A549 (cell line): Measurements from ENCODE around the gene FOSL1.

Experiments
- CEBPB ChIP-seq, 2 experiments: fragments of >200 bp in 1 of 2; sonication (Bioruptor Twin) in 1 of 2; formaldehyde crosslinking in 1 of 2; IDR thresholded peaks; 2 replicates each; pipeline ENCODE4 v1.6.1; 2012 to 2016
- HDAC2 ChIP-seq: fragments of 200-600 bp; sonication (generic); IDR thresholded peaks from 2 replicates; pipeline ENCODE4 v1.6.1; 2016
- MYC ChIP-seq: IDR thresholded peaks from 2 replicates; pipeline ENCODE4 v1.6.1; 2012; ENCODE audit warnings: mild to moderate bottlenecking, inconsistent platforms, low read length, improper control_type of control experiment, borderline replicate concordance
- POLR2A ChIP-seq: IDR thresholded peaks from 2 replicates; pipeline ENCODE4 v1.6.1; 2012; ENCODE audit warnings: mild to moderate bottlenecking, low read length
- RAD21 ChIP-seq, 2 experiments: fragments of >200 bp in 1 of 2; sonication (Bioruptor Twin) in 1 of 2; formaldehyde crosslinking in 1 of 2; IDR thresholded peaks in 1 of 2; conservative IDR thresholded peaks in 1 of 2; 2 replicates in 1 of 2; 3 replicates in 1 of 2; pipeline ENCODE4 v1.6.1; 2012 to 2018; ENCODE audit warnings: inconsistent platforms in 1 of 2
- RFX5 ChIP-seq: fragments of 450-650 bp; IDR thresholded peaks from 2 replicates; pipeline ENCODE4 v1.7.1; 2014; ENCODE audit warnings: antibody characterized with exemption, mild to moderate bottlenecking, moderate library complexity
- RNF2 ChIP-seq: fragments of 200-600 bp; sonication (generic); IDR thresholded peaks from 2 replicates; pipeline ENCODE4 v1.6.1; 2016; ENCODE audit warnings: low read depth, mild to moderate bottlenecking, antibody characterized with exemption, moderate library complexity, borderline replicate concordance
- SMC3 ChIP-seq: fragments of >200 bp; sonication (Bioruptor Twin); formaldehyde crosslinking; IDR thresholded peaks from 3 replicates; pipeline ENCODE4 v1.6.1; 2018; ENCODE audit warnings: inconsistent platforms
- TP53 ChIP-seq: fragments of 250-450 bp; sonication (Bioruptor Pico); IDR thresholded peaks from 2 replicates; pipeline ENCODE4 v1.5.0; 2021; ENCODE audit warnings: mild to moderate bottlenecking, moderate library complexity
- TF ChIP-seq, protein P1 (sequence below): fragments of 450-650 bp; IDR thresholded peaks from 2 replicates; pipeline ENCODE4 v1.6.1; 2014; ENCODE audit warnings: antibody characterized with exemption
- TF ChIP-seq, protein P2 (sequence below): fragments of >200 bp; sonication (Bioruptor Twin); formaldehyde crosslinking; IDR thresholded peaks from 3 replicates; pipeline ENCODE4 v1.5.1; 2016

DNA sequence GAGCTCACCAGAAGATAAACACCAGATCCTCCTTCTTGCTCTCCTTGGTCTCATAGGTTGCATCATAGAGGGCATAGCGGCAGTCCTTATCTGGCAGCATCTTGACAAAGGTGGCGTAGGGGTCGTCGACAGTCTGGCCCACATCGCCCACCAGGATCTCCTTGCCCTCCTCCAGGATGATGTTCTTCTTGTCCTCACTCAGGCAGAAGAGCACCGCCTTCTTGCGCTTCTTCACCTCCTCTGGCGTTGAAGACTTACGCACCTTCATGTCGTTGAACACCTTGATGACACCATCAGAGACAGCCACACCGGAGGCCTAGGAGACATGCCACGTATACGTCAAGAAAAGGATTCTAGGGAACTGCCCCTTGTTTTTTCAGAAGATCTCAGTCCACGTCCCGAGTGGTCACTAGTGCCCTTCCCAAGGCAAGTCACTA is 44.2 kb downstream of the FOSL1 start:
- TF ChIP-seq, protein P1, sequence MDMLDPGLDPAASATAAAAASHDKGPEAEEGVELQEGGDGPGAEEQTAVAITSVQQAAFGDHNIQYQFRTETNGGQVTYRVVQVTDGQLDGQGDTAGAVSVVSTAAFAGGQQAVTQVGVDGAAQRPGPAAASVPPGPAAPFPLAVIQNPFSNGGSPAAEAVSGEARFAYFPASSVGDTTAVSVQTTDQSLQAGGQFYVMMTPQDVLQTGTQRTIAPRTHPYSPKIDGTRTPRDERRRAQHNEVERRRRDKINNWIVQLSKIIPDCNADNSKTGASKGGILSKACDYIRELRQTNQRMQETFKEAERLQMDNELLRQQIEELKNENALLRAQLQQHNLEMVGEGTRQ, result no peak
- TF ChIP-seq HDAC2 (no peak), RAD21 (conservative IDR thresholded peaks at IDR 0.05 in 1 of 2, IDR thresholded peaks at IDR 0.05 in 1 of 2) (no peak), MYC (no peak), CEBPB (IDR thresholded peaks at IDR 0.05) (no peak), POLR2A (no peak), SMC3 (no peak), RNF2 (no peak), RFX5 (no peak), TP53 (CRISPR knock-in tag) (no peak)
- TF ChIP-seq, protein P2, sequence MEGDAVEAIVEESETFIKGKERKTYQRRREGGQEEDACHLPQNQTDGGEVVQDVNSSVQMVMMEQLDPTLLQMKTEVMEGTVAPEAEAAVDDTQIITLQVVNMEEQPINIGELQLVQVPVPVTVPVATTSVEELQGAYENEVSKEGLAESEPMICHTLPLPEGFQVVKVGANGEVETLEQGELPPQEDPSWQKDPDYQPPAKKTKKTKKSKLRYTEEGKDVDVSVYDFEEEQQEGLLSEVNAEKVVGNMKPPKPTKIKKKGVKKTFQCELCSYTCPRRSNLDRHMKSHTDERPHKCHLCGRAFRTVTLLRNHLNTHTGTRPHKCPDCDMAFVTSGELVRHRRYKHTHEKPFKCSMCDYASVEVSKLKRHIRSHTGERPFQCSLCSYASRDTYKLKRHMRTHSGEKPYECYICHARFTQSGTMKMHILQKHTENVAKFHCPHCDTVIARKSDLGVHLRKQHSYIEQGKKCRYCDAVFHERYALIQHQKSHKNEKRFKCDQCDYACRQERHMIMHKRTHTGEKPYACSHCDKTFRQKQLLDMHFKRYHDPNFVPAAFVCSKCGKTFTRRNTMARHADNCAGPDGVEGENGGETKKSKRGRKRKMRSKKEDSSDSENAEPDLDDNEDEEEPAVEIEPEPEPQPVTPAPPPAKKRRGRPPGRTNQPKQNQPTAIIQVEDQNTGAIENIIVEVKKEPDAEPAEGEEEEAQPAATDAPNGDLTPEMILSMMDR, result no peak
